Measurements from ENCODE around the gene ZFYVE26.
A peak's percentile ranks its signal among the peaks of the same experiment; 100 is the strongest.
"Not testable (repeated sequence)": the region's sequence is repeated elsewhere in the genome, so short reads cannot be mapped to it uniquely, and the experiment has no call there.

The ZFYVE26 gene

DNA sequence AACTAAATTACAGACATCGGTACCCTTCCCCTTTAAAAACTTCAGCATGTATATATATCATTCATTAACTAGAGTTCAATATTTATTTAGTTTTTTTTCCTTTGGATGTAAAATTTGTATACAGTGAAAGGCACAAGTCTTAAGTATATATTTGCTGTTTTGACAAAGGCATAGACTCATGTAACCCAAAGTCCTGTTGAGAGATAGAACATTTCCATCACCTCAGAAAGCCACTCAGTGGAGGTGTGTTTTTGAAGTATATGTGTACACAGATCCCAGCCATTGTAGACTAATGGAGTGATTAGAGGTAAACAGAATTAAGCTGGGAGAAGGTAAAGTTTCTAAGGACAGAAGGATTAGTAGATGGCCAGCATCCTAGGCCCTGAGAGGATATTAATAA is 99.3 kb downstream of the ZFYVE26 start:
- ATAC-seq, result no peak
- no peak for TF ChIP-seq SNAI2 (CRISPR knock-in tag; IDR thresholded peaks at IDR 0.05)

DNA sequence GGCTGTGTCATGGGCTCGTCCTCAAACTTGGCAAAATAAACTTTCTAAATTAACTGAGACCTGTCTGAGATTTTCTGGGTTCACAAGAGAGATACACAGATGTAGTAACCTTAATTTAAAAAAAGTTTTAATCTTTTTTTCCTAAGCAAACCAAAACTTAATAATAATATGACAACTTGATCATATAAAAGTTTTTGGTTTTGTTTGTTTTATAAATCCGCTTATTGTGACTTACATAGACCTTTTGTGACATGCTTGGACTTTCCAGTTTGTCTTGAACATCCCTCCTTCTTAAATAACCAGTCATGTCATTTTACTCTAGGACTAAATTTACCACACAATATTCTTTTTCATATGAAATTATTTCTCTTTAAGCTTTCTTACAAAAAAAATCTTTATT is 106.2 kb downstream of the ZFYVE26 start:
- no peak for ATAC-seq
- TF ChIP-seq RARB (CRISPR knock-in tag; IDR thresholded peaks at IDR 0.05) (no peak), GLIS3 (CRISPR knock-in tag; IDR thresholded peaks at IDR 0.05) (no peak), OSR1 (CRISPR knock-in tag; IDR thresholded peaks at IDR 0.05) (no peak), BACH2 (CRISPR knock-in tag; IDR thresholded peaks at IDR 0.05; ENCODE audit: borderline replicate concordance) (no peak), ZNF565 (CRISPR knock-in tag; conservative IDR thresholded peaks at IDR 0.05; ENCODE audit: low read depth) (no peak), ZFP30 (CRISPR knock-in tag; IDR thresholded peaks at IDR 0.05) (no peak), TOX (CRISPR knock-in tag; IDR thresholded peaks at IDR 0.05; ENCODE audit: borderline replicate concordance) (no peak), ZFP3 (CRISPR knock-in tag; IDR thresholded peaks at IDR 0.05) (no peak), ZNF70 (CRISPR knock-in tag; IDR thresholded peaks at IDR 0.05) (no peak), ESRRG (CRISPR knock-in tag; IDR thresholded peaks at IDR 0.05) (no peak), PATZ1 (CRISPR knock-in tag; IDR thresholded peaks at IDR 0.05; ENCODE audit: borderline replicate concordance) (no peak), CSRNP3 (CRISPR knock-in tag; IDR thresholded peaks at IDR 0.05) (no peak)

DNA sequence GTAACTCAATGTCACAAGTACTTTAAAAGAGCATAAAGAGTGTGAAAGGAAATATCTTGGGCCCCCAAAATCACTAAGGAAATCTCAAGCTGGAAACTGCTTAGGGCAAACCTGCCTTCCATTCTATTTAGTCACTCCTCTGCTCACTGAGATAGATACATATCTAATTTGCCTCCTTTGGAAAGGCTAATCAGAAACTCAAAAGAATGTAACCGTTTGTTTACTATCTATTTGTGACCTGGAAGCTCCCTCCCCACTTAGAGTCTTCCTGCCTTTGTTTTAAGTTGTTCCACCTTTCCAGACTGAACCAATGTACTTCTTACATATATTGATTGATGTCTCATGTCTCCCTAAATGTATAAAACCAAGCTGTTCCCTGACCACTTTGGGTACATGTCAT is 106.6 kb downstream of the ZFYVE26 start:
- ATAC-seq, result not testable (repeated sequence)

- not testable (repeated sequence) for ATAC-seq
These were observed 107.0 kb downstream of the ZFYVE26 start for GRCh38 chr14:67709346-67709745.

- no peak for ATAC-seq
- TF ChIP-seq BACH2 (CRISPR knock-in tag; IDR thresholded peaks at IDR 0.05; ENCODE audit: borderline replicate concordance) (no peak), ZFP3 (CRISPR knock-in tag; IDR thresholded peaks at IDR 0.05) (no peak), ARNTL (CRISPR knock-in tag; IDR thresholded peaks at IDR 0.05; ENCODE audit: borderline replicate concordance, low read depth) (no peak), OSR1 (CRISPR knock-in tag; IDR thresholded peaks at IDR 0.05) (no peak)
These were observed 111.2 kb downstream of the ZFYVE26 start for GRCh38 chr14:67705211-67705610.

- TF ChIP-seq ZC3H10 (CRISPR knock-in tag; IDR thresholded peaks at IDR 0.05) (no peak), GLIS3 (CRISPR knock-in tag; IDR thresholded peaks at IDR 0.05) (no peak), ZNF70 (CRISPR knock-in tag; IDR thresholded peaks at IDR 0.05) (no peak), TCF4 (CRISPR knock-in tag; IDR thresholded peaks at IDR 0.05; ENCODE audit: borderline replicate concordance) (no peak), ESRRG (CRISPR knock-in tag; IDR thresholded peaks at IDR 0.05) (no peak), PPARA (CRISPR knock-in tag; IDR thresholded peaks at IDR 0.05; ENCODE audit: borderline replicate concordance) (no peak), ZFP3 (CRISPR knock-in tag; IDR thresholded peaks at IDR 0.05) (no peak), TSHZ2 (CRISPR knock-in tag; IDR thresholded peaks at IDR 0.05) (no peak), OSR1 (CRISPR knock-in tag; IDR thresholded peaks at IDR 0.05) (no peak), SNAI2 (CRISPR knock-in tag; IDR thresholded peaks at IDR 0.05) (no peak), TOX (CRISPR knock-in tag; IDR thresholded peaks at IDR 0.05; ENCODE audit: borderline replicate concordance) (no peak), CREB5 (CRISPR knock-in tag; IDR thresholded peaks at IDR 0.05; ENCODE audit: low read depth) (no peak), RARB (CRISPR knock-in tag; IDR thresholded peaks at IDR 0.05) (no peak), ZNF565 (CRISPR knock-in tag; conservative IDR thresholded peaks at IDR 0.05; ENCODE audit: low read depth) (no peak), CSRNP3 (CRISPR knock-in tag; IDR thresholded peaks at IDR 0.05) (no peak), BACH2 (CRISPR knock-in tag; IDR thresholded peaks at IDR 0.05; ENCODE audit: borderline replicate concordance) (no peak), ISL1 (CRISPR knock-in tag; IDR thresholded peaks at IDR 0.05) (no peak)
- TF ChIP-seq, protein P1, sequence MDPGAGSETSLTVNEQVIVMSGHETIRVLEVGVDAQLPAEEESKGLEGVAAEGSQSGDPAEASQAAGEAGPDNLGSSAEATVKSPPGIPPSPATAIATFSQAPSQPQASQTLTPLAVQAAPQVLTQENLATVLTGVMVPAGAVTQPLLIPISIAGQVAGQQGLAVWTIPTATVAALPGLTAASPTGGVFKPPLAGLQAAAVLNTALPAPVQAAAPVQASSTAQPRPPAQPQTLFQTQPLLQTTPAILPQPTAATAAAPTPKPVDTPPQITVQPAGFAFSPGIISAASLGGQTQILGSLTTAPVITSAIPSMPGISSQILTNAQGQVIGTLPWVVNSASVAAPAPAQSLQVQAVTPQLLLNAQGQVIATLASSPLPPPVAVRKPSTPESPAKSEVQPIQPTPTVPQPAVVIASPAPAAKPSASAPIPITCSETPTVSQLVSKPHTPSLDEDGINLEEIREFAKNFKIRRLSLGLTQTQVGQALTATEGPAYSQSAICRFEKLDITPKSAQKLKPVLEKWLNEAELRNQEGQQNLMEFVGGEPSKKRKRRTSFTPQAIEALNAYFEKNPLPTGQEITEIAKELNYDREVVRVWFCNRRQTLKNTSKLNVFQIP (CRISPR knock-in tag; IDR thresholded peaks at IDR 0.05; ENCODE audit: borderline replicate concordance, low read depth), result no peak
- ATAC-seq, result peak; percentile 94
These were observed 111.8 kb downstream of the ZFYVE26 start for GRCh38 chr14:67704484-67705089.

Measured in SK-N-SH treated with all-trans-retinoic acid at 6 μM for 48 hours (cell line).